Measurements from ENCODE around the gene HOXC11.

DNA sequence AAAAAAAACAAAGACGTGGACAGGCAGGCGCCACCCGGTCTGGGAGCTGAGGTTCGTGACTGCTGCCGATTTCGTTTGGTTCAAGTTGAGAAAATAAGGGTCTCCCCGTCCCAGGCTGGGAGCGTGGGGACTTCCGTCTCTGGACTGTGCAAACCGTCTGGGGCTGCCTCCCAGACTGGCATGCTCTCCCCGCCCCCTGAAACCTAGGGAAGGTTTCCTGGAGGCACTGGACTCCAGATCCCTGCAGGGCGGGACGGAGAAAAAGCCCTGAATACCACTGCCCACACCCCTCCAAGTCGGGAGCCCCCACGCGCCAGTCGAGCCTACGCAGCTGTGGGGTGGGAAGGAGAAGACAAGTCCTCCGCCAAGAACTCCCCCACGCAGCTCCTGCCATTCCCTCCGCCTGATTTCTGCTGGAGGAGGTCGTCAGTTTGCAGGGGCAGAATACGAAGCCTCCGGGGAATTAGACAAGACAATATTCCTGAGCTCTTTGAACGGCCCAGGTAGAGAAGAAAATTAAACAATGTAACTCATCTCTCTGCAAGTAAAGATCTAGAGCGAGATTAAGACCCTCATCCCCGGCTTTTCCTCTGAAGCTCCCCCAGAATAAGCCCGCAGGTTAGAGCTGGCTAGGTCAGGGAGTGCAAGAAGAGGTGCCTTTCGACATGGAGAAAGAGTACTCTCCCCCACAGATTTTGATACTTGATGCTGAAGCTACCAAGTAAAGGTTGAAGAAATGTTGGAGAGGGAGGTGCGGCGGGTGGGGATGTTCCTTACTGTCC is 44.7 kb upstream of the HOXC11 start:
- no peak for TF ChIP-seq TAF1 (IDR thresholded peaks at IDR 0.05; ENCODE audit: low read depth, low read length)
- no peak for TF ChIP-seq POLR2A (IDR thresholded peaks at IDR 0.05; ENCODE audit: low read depth, low read length)
- no peak for TF ChIP-seq POLR2AphosphoS5 (IDR thresholded peaks at IDR 0.05; ENCODE audit: low read depth, low read length)
- no peak for TF ChIP-seq POU2F2 (IDR thresholded peaks at IDR 0.05; ENCODE audit: low read depth, low read length)
- no peak for TF ChIP-seq SPI1 (IDR thresholded peaks at IDR 0.05; ENCODE audit: low read depth, low read length)
- no peak for TF ChIP-seq PAX5 (IDR thresholded peaks at IDR 0.05; ENCODE audit: insufficient read depth, low read length, severe bottlenecking)
